IMR-90 (cell line): ENCODE measurements around the gene GFI1. TPM values are rescaled to one million over a fixed set of nuclear protein-coding genes. Genes with fewer than 3 reads are reported as not detected.

ENCODE experiments used
- ATAC-seq: fragments of 200-7000 bp; cut with Tn5 transposase; 2 replicates; pipeline ENCODE4 v1.9.1; 2020; ENCODE audit warnings: low read depth, mild to moderate bottlenecking, moderate library complexity
- BruUV-seq: library from RNA; stranded (reverse); fragments of 400-500 nt; replicated peaks from 2 replicates; lab custom pipeline; 2021; lab: Mats Ljungman, UMichigan
- CTCF ChIA-PET: fragments of 300-600 bp; formaldehyde crosslinking; extraction: SDS; loops from one replicate; lab custom pipeline; 2021; ENCODE audit warnings: antibody characterized with exemption; lab: Yijun Ruan, JAX
- POLR2A ChIA-PET: fragments of 300-600 bp; sonication (Branson Sonifier 250); formaldehyde crosslinking; loops from one replicate; lab custom pipeline; 2022; ENCODE audit warnings: antibody characterized with exemption; ENCODE audit not compliant: unreplicated experiment; lab: Charles Lee
- DNase-seq: peaks from one replicate; pipeline ENCODE4 v3.0.0; 2013
- H2AFZ ChIP-seq: replicated peaks from 2 replicates; pipeline ENCODE3; 2013; ENCODE audit warnings: low read length, mild to moderate bottlenecking; ENCODE audit not compliant: poor library complexity
- H2AK5ac ChIP-seq: 2 replicates; pipeline ENCODE4 v1.6.1; 2013; ENCODE audit warnings: low read depth, low read length, inconsistent platforms
- H2AK9ac ChIP-seq: replicated peaks from 2 replicates; pipeline ENCODE3; 2013; ENCODE audit warnings: mild to moderate bottlenecking, low read depth, low read length, moderate library complexity; ENCODE audit not compliant: poor library complexity
- H2BK120ac ChIP-seq: 2 replicates; pipeline ENCODE4 v1.6.1; 2013; ENCODE audit warnings: low read depth, low read length, inconsistent platforms
- H2BK15ac ChIP-seq: 3 replicates; pipeline ENCODE4 v1.6.1; 2013; ENCODE audit warnings: low read depth, low read length, inconsistent platforms
- H2BK20ac ChIP-seq: 2 replicates; pipeline ENCODE4 v1.6.1; 2013; ENCODE audit warnings: low read depth, mild to moderate bottlenecking, inconsistent platforms, low read length, moderate library complexity
- H2BK5ac ChIP-seq: 2 replicates; pipeline ENCODE4 v1.6.1; 2013; ENCODE audit warnings: mild to moderate bottlenecking, low read depth, low read length, inconsistent platforms; ENCODE audit not compliant: poor library complexity, severe bottlenecking
- H3K14ac ChIP-seq: replicated peaks from 2 replicates; pipeline ENCODE4 v1.6.1; 2013; ENCODE audit warnings: low read depth, low read length, inconsistent platforms
- H3K18ac ChIP-seq: 2 replicates; pipeline ENCODE4 v1.6.1; 2013; ENCODE audit warnings: low read depth, low read length, control low read depth
- H3K23ac ChIP-seq: 2 replicates; pipeline ENCODE4 v1.6.1; 2013; ENCODE audit warnings: low read depth, low read length, inconsistent platforms
- H3K27ac ChIP-seq: 2 replicates; pipeline ENCODE4 v1.5.1; 2013; ENCODE audit warnings: mild to moderate bottlenecking, control low read depth, low read length; ENCODE audit not compliant: insufficient read depth
- H3K27me3 ChIP-seq: 2 replicates; pipeline ENCODE4 v1.6.1; 2013; ENCODE audit warnings: low read length; ENCODE audit not compliant: control insufficient read depth, insufficient read depth
- H3K36me3 ChIP-seq: 2 replicates; pipeline ENCODE4 v1.6.1; 2013; ENCODE audit warnings: low read length, mixed read lengths; ENCODE audit not compliant: control insufficient read depth, insufficient read depth
- H3K4ac ChIP-seq: 2 replicates; pipeline ENCODE4 v1.6.1; 2013; ENCODE audit warnings: low read depth, low read length, inconsistent platforms
- H3K4me1 ChIP-seq: 2 replicates; pipeline ENCODE4 v1.6.1; 2013; ENCODE audit warnings: low read length, mixed read lengths; ENCODE audit not compliant: control insufficient read depth, insufficient read depth
- H3K4me2 ChIP-seq: 2 replicates; pipeline ENCODE4 v1.6.1; 2013; ENCODE audit warnings: low read depth, mild to moderate bottlenecking, control low read depth, low read length, moderate library complexity
- H3K4me3 ChIP-seq: 2 replicates; pipeline ENCODE4 v1.5.1; 2013; ENCODE audit warnings: low read depth, mild to moderate bottlenecking, control low read depth, low read length, moderate library complexity; ENCODE audit not compliant: insufficient read depth
- H3K56ac ChIP-seq: 2 replicates; pipeline ENCODE4 v1.6.1; 2013; ENCODE audit warnings: low read length, inconsistent platforms; ENCODE audit not compliant: insufficient read depth; ENCODE audit errors: extremely low read depth
- H3K79me1 ChIP-seq, 2 experiments: 2 replicates each; pipeline ENCODE4 v1.6.1; 2013; ENCODE audit warnings: low read length in 2 of 2, inconsistent platforms in 1 of 2, low read depth in 1 of 2
- H3K9ac ChIP-seq: 2 replicates; pipeline ENCODE4 v1.6.1; 2013; ENCODE audit warnings: low read depth, low read length, control low read depth
- H3K9me1 ChIP-seq: 2 replicates; pipeline ENCODE4 v1.6.1; 2013; ENCODE audit warnings: low read length, inconsistent platforms; ENCODE audit not compliant: insufficient read depth
- H3K9me3 ChIP-seq: 2 replicates; pipeline ENCODE4 v1.6.1; 2013; ENCODE audit warnings: low read length; ENCODE audit not compliant: control insufficient read depth, insufficient read depth
- H4K20me1 ChIP-seq: 2 replicates; pipeline ENCODE4 v1.6.1; 2013; ENCODE audit warnings: low read length, inconsistent platforms; ENCODE audit not compliant: insufficient read depth
- H4K5ac ChIP-seq: 2 replicates; pipeline ENCODE4 v1.6.1; 2013; ENCODE audit warnings: mild to moderate bottlenecking, low read depth, low read length, control low read depth
- H4K8ac ChIP-seq, 2 experiments: 2 replicates each; pipeline ENCODE4 v1.6.1; 2013; ENCODE audit warnings: low read depth in 2 of 2, low read length in 2 of 2, control low read depth in 1 of 2, inconsistent platforms in 1 of 2
- H4K91ac ChIP-seq: 2 replicates; pipeline ENCODE4 v1.6.1; 2013; ENCODE audit warnings: low read depth, low read length, inconsistent platforms; ENCODE audit not compliant: insufficient read depth
- CEBPB ChIP-seq: IDR thresholded peaks from 2 replicates; pipeline ENCODE4 v1.6.1; 2012; ENCODE audit warnings: low read depth, low read length, improper control_type of control experiment
- MAFK ChIP-seq: IDR thresholded peaks from 2 replicates; pipeline ENCODE4 v1.6.1; 2012; ENCODE audit warnings: low read depth, low read length, improper control_type of control experiment
- MAZ ChIP-seq: IDR thresholded peaks from 2 replicates; pipeline ENCODE4 v1.6.1; 2012; ENCODE audit warnings: low read depth, mild to moderate bottlenecking, low read length, improper control_type of control experiment, moderate library complexity, borderline replicate concordance
- MXI1 ChIP-seq: IDR thresholded peaks from 2 replicates; pipeline ENCODE4 v1.6.1; 2012; ENCODE audit warnings: low read depth, mild to moderate bottlenecking, low read length, moderate library complexity, borderline replicate concordance
- WGBS, 2 experiments: methylation state at CpG; one replicate each; pipeline versions ENCODE4 v1.1.5 to v1.1.7; 2013; ENCODE audit warnings: missing lambda C conversion rate in 2 of 2; ENCODE audit not compliant: insufficient read length in 1 of 2; ENCODE audit errors: extremely low coverage in 2 of 2; 5-methylcytosine and 5-hydroxymethylcytosine counted together
- dilution Hi-C: fragments of 300-500 bp; cut with HindIII; formaldehyde crosslinking; loops from one replicate; pipeline ENCODE4 v1.14.3; 2018; ENCODE audit warnings: low sequenced_read_pairs; ENCODE audit not compliant: unreplicated experiment
- in situ Hi-C: fragments of 300-500 bp; cut with MboI; formaldehyde crosslinking; loops from 3 replicates; pipeline ENCODE4 v1.14.3; 2019; ENCODE audit warnings: low sequenced_read_pairs, inconsistent platforms, mixed read lengths
- intact Hi-C: fragments of 100-400 bp; cut with micrococcal nuclease; formaldehyde crosslinking; loops from 2 replicates; pipeline ENCODE4 v1.10.0; 2022
- polyA plus RNA-seq, 3 experiments: library from polyadenylated mRNA; depleted of rRNA; stranded (reverse); fragments of >200 nt; gene quantifications; 2 replicates each; pipeline ENCODE4 v1.2.3, GENCODE V29; 2012; ENCODE audit warnings: low replicate concordance in 1 of 3
- total RNA-seq: library from RNA; depleted of rRNA; stranded (reverse); fragments of >200 nt; gene quantifications from 2 replicates; pipeline ENCODE4 v1.2.3, GENCODE V29; 2012

Gene GFI1
- total and polyA plus RNA-seq, 2 of the 4 experiments (the other 2 are of a cell fraction) = under 0.01 to 0.21 TPM

DNA sequence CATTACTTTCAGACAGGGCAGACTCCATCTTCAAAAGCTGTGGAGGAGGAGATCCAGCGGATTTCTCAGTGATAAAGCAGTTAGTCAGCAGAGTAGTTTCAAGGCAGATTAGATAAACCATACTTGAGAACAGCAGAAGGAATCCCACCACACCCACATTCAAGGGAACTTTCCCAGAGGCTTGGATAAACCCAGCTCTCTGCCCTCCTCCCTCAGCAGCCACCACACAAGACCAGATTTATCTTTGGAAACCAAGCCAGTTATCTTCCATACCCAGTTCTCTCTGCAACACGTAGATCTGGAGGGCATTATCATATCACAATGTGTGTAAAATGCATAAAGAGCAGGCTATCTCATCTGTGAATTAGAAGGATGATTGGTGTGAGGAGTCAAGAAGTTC is 40.2 kb downstream of the GFI1 start:
- no CpG with 5 or more reads among the region's 2 CpGs for WGBS, 2 experiments
- Histone ChIP-seq H2AK9ac (peak overlapping the region; percentile 37), H2AFZ (peak overlapping the region; percentile 18), H3K36me3 (no peaks in the 10 kb centered on the region), H3K9me1 (peaks cover 13% of the 10 kb centered on the region), H4K20me1 (no peaks in the 10 kb centered on the region), H3K27me3 (no peaks in the 10 kb centered on the region), H3K9ac (no peak overlapping the region), H4K5ac (no peak overlapping the region), H3K23ac (no peak overlapping the region), H3K4me1 (peaks cover 12% of the 10 kb centered on the region), H3K4me2 (peak overlapping the region; percentile 14; the same call in 1 of the 2 replicates), H3K4ac (0 out of 2 replicates have a peak overlapping the region, but pooled peaks have one; percentile 36), H3K56ac (no peak overlapping the region), H3K18ac (no peak overlapping the region), H2BK20ac (peak overlapping the region; percentile 7; the same call in 1 of the 2 replicates), H2BK5ac (no peak overlapping the region), H3K4me3 (no peak overlapping the region), H3K27ac (no peak overlapping the region), H2BK120ac (0 out of 2 replicates have a peak overlapping the region, but pooled peaks have one; percentile 58), H2BK15ac (no peak overlapping the region), H3K9me3 (no peaks in the 10 kb centered on the region), H3K79me1 (no peaks in the 10 kb centered on the region), H4K91ac (no peak overlapping the region), H2AK5ac (0 out of 2 replicates have a peak overlapping the region, but pooled peaks have one; percentile 30), H4K8ac (no peak overlapping the region), H3K14ac (no peak overlapping the region; the same call in 1 of the 2 replicates)
- DNase-seq (peak; percentile 84), ATAC-seq (peak; percentile 86)
- intact Hi-C loops (loop anchor here (2.0 kb wide), 1 partner anchor 20 kb away; no protein-coding TSS in a partner anchor), dilution Hi-C loops (no loop called here), in situ Hi-C loops (no loop called here)
- no peak for TF ChIP-seq MAFK
- TF ChIP-seq MXI1 = no peak
- no peak for TF ChIP-seq MAZ
- no peak for TF ChIP-seq CEBPB
- CTCF ChIA-PET = interaction anchor here (0.6 kb wide), 1 partner anchor 876 kb away, joined by 5 read pairs; no protein-coding TSS in a partner anchor
- BruUV-seq = no TSS peak
- POLR2A ChIA-PET = no interaction called here
